Measurements from ENCODE around the gene SHCBP1L.
"Not testable (repeated sequence)": the region's sequence is repeated elsewhere in the genome, so short reads cannot be mapped to it uniquely, and the experiment has no call there.

Gene SHCBP1L

GRCh38 chr1:182955596-182956588 is 2.9 kb upstream of the SHCBP1L start:
- H3K27me3 ChIP-seq: peaks cover 0 to 15% of the 10 kb centered on the region in 2 donors
- no peak overlapping the region for H3K4me3 ChIP-seq
- TF ChIP-seq, protein P1, sequence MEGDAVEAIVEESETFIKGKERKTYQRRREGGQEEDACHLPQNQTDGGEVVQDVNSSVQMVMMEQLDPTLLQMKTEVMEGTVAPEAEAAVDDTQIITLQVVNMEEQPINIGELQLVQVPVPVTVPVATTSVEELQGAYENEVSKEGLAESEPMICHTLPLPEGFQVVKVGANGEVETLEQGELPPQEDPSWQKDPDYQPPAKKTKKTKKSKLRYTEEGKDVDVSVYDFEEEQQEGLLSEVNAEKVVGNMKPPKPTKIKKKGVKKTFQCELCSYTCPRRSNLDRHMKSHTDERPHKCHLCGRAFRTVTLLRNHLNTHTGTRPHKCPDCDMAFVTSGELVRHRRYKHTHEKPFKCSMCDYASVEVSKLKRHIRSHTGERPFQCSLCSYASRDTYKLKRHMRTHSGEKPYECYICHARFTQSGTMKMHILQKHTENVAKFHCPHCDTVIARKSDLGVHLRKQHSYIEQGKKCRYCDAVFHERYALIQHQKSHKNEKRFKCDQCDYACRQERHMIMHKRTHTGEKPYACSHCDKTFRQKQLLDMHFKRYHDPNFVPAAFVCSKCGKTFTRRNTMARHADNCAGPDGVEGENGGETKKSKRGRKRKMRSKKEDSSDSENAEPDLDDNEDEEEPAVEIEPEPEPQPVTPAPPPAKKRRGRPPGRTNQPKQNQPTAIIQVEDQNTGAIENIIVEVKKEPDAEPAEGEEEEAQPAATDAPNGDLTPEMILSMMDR (IDR thresholded peaks at IDR 0.05): no peak
- no peaks in the 10 kb centered on the region for H3K9me3 ChIP-seq
- intact Hi-C loops (cut with DNase I; ENCODE audit: low total_unique reads): no loop called here
- no peak for DNase-seq
- no peak overlapping the region for H3K27ac ChIP-seq
- H3K4me1 ChIP-seq: peaks cover 0 to 9% (median 7%) of the 10 kb centered on the region in 4 donors
- no peaks in the 10 kb centered on the region for H3K36me3 ChIP-seq

GRCh38 chr1:182953826-182954225 is 860 bp upstream of the SHCBP1L start:
- H3K27ac ChIP-seq: no peak overlapping the region
- no peaks in the 10 kb centered on the region for H3K36me3 ChIP-seq
- peaks cover 0 to 15% of the 10 kb centered on the region in 2 donors for H3K27me3 ChIP-seq
- intact Hi-C loops (cut with DNase I; ENCODE audit: low total_unique reads): no loop called here
- no peak for DNase-seq
- TF ChIP-seq, protein P1 (IDR thresholded peaks at IDR 0.05): no peak
- H3K4me1 ChIP-seq: peaks cover 0 to 9% (median 7%) of the 10 kb centered on the region in 4 donors
- no peaks in the 10 kb centered on the region for H3K9me3 ChIP-seq
- no peak overlapping the region for H3K4me3 ChIP-seq

- H3K4me3 ChIP-seq; DNase-seq; H3K9me3 ChIP-seq; H3K27me3 ChIP-seq; H3K27ac ChIP-seq; H3K36me3 ChIP-seq; H3K4me1 ChIP-seq; intact Hi-C loops (cut with DNase I; ENCODE audit: low total_unique reads): not testable (repeated sequence)
These were observed 9.6 kb downstream of the SHCBP1L start for GRCh38 chr1:182943336-182943735.

DNA sequence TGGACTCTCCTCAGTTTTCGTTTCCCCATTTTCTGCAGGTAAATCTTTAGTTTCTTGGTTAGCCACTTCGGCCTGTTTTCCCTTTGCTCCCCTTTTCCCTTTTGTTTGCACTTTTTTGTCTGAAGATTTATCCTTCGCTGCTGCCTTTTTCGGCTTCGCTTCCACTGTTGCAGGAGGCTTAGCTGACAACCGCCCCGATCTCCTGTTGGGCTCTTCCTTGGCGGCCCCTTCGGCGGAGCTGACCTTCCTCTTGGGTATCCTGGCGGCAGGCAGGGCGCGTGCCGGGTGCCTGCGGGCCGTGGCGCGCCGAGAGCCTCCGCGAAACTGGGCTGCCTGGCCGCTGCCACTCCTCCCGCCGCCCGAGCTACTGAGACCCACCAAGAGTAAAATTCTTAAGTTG is 10.8 kb downstream of the SHCBP1L start:
- H3K9me3 ChIP-seq; DNase-seq; H3K27me3 ChIP-seq; intact Hi-C loops (cut with DNase I; ENCODE audit: low total_unique reads); H3K27ac ChIP-seq; H3K4me3 ChIP-seq; H3K4me1 ChIP-seq; H3K36me3 ChIP-seq: not testable (repeated sequence)

GRCh38 chr1:182939413-182939812 is 13.6 kb downstream of the SHCBP1L start:
- intact Hi-C loops (cut with DNase I; ENCODE audit: low total_unique reads): no loop called here
- Histone ChIP-seq H3K36me3 (no peaks in the 10 kb centered on the region), H3K4me3 (no peak overlapping the region), H3K27me3 (peaks cover 0 to 3% of the 10 kb centered on the region in 2 donors), H3K27ac (no peak overlapping the region), H3K9me3 (peaks cover 0 to 13% (median 8%) of the 10 kb centered on the region in 3 donors), H3K4me1 (no peaks in the 10 kb centered on the region)
- no peak for DNase-seq
- TF ChIP-seq, protein P1 (IDR thresholded peaks at IDR 0.05): no peak

DNA sequence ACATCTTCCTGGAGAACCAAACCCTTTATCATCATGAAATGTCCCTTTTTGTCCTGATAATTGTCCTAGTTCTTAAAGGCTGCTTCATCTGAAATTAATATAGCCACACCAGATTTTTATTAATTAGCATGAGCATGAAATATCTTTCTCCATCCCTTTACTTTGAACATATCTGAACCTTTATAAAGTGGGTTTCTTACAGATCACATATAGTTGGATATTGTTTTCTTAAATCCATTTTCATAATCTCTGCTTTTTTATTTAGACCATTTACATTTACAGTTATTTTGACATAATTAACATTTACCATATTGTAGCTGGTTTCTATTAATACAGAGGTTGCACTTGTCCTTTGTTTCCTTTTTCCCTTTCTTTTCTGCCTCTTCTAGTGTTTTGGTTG is 17.2 kb downstream of the SHCBP1L start:
- no peak for DNase-seq
- TF ChIP-seq, protein P1 (IDR thresholded peaks at IDR 0.05): no peak
- intact Hi-C loops (cut with DNase I; ENCODE audit: low total_unique reads): no loop called here
- H3K4me3 ChIP-seq: no peak overlapping the region
- H3K27me3 ChIP-seq: no peaks in the 10 kb centered on the region
- H3K36me3 ChIP-seq: no peaks in the 10 kb centered on the region
- no peaks in the 10 kb centered on the region for H3K4me1 ChIP-seq
- no peak overlapping the region for H3K27ac ChIP-seq
- peaks cover 0 to 13% (median 8%) of the 10 kb centered on the region in 3 donors for H3K9me3 ChIP-seq

Data from tibial artery (tissue), 4 donors.